ENCODE data around the gene NCKIPSD. TPM values are rescaled to one million over a fixed set of nuclear protein-coding genes. Genes with fewer than 3 reads are reported as not detected.

The NCKIPSD gene
- total RNA-seq, 6 experiments from 2014 or later, result 6.8 to 27.3 (median 12.3) TPM

GRCh38 chr3:48688032-48688736 is 2.5 kb upstream of the NCKIPSD start:
- no peak for TF ChIP-seq POLR2A (IDR thresholded peaks at IDR 0.05)
- no peak for TF ChIP-seq CTCF (IDR thresholded peaks at IDR 0.05)
- Histone ChIP-seq H3K4me3 (no peak overlapping the region), H3K36me3 (peaks cover 0 to 56% (median 29%) of the 10 kb centered on the region in 4 donors), H3K4me1 (peaks cover 0 to 18% (median 5%) of the 10 kb centered on the region in 4 donors), H3K9me3 (no peaks in the 10 kb centered on the region), H3K27me3 (no peaks in the 10 kb centered on the region), H3K27ac (no peak overlapping the region)
- ATAC-seq (no peak), DNase-seq (no peak)
- intact Hi-C loops (cut with DNase I), result no loop called here
- WGBS (ENCODE audit: insufficient coverage, low coverage, low lambda C conversion rate, missing lambda C conversion rate), result 95% methylated on average over 4 of the region's 18 CpGs

- WGBS (ENCODE audit: insufficient coverage, low coverage, low lambda C conversion rate, missing lambda C conversion rate), result 80% methylated on average over 1 of the region's 3 CpGs
- intact Hi-C loops (cut with DNase I), result no loop called here
- Histone ChIP-seq H3K9me3 (no peaks in the 10 kb centered on the region), H3K4me3 (no peak overlapping the region), H3K27me3 (no peaks in the 10 kb centered on the region), H3K36me3 (peaks cover 0 to 46% (median 25%) of the 10 kb centered on the region in 4 donors), H3K4me1 (peaks cover 0 to 22% (median 5%) of the 10 kb centered on the region in 4 donors), H3K27ac (no peak overlapping the region)
- ATAC-seq (no peak), DNase-seq (no peak)
- no peak for TF ChIP-seq POLR2A (IDR thresholded peaks at IDR 0.05)
- TF ChIP-seq CTCF (IDR thresholded peaks at IDR 0.05), result no peak
These were observed 1.5 kb upstream of the NCKIPSD start for GRCh38 chr3:48687220-48687678.

GRCh38 chr3:48686538-48687219 is 964 bp upstream of the NCKIPSD start:
- Histone ChIP-seq H3K27me3 (no peaks in the 10 kb centered on the region), H3K4me3 (peak overlapping the region in 1 of 3 donors; percentile 74), H3K36me3 (peaks cover 0 to 41% (median 22%) of the 10 kb centered on the region in 4 donors), H3K9me3 (no peaks in the 10 kb centered on the region), H3K27ac (peak overlapping the region; percentile 66 to 81 (median 78)), H3K4me1 (peaks cover 0 to 22% (median 5%) of the 10 kb centered on the region in 4 donors)
- ATAC-seq (no peak), DNase-seq (peak in 1 of 3 donors; percentile 28)
- intact Hi-C loops (cut with DNase I), result no loop called here
- WGBS (ENCODE audit: insufficient coverage, low coverage, low lambda C conversion rate, missing lambda C conversion rate), result 50% methylated on average over 7 of the region's 10 CpGs
- no peak for TF ChIP-seq POLR2A (IDR thresholded peaks at IDR 0.05)
- TF ChIP-seq CTCF (IDR thresholded peaks at IDR 0.05), result no peak

GRCh38 chr3:48685293-48685602 is 467 bp downstream of the NCKIPSD start:
- Histone ChIP-seq H3K27me3 (no peaks in the 10 kb centered on the region), H3K4me3 (peak overlapping the region; percentile 55 to 82 (median 74)), H3K9me3 (no peaks in the 10 kb centered on the region), H3K27ac (peak overlapping the region; percentile 66 to 81 (median 78)), H3K4me1 (peaks cover 0 to 22% (median 5%) of the 10 kb centered on the region in 4 donors), H3K36me3 (peaks cover 0 to 28% (median 19%) of the 10 kb centered on the region in 4 donors)
- ATAC-seq (no peak), DNase-seq (no peak)
- intact Hi-C loops (cut with DNase I), result no loop called here
- TF ChIP-seq POLR2A (IDR thresholded peaks at IDR 0.05) (no peak), CTCF (IDR thresholded peaks at IDR 0.05) (no peak)
- 27% methylated on average over 3 of the region's 13 CpGs for WGBS (ENCODE audit: insufficient coverage, low coverage, low lambda C conversion rate, missing lambda C conversion rate)

Data from right lobe of liver (tissue), 6 donors.